ENCODE measurements around the gene HMBS.
A peak's percentile ranks its signal among the peaks of the same experiment; 100 is the strongest.

HMBS gene

DNA sequence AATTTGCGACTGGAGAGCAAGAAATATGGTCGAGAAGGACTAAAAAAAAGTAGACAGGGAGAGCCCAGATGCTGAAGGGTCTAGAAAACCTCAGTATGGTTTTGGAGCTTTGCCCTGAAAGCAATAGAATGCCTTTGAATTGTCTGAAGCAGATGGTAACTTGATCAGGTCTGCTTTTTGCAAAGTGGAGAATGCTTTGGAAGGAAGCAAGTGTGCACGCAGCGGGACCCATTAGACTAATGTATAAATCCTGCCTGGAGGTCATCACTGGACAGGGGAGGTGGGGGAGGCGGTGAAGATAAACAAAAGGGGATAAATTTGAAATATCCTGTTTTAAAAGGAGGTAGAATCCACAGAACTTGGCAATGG, 35.9 kb downstream of the HMBS start:
- H3K4me3 ChIP-seq (replicated peaks; ENCODE audit: insufficient read depth, low read length) = peak overlapping the region; percentile 41
- TF ChIP-seq GABPA (IDR thresholded peaks at IDR 0.05; ENCODE audit: low read depth) = no peak
- TF ChIP-seq REST (IDR thresholded peaks at IDR 0.05; ENCODE audit: insufficient replicate concordance, low read depth) = no peak
- TF ChIP-seq, protein P1, sequence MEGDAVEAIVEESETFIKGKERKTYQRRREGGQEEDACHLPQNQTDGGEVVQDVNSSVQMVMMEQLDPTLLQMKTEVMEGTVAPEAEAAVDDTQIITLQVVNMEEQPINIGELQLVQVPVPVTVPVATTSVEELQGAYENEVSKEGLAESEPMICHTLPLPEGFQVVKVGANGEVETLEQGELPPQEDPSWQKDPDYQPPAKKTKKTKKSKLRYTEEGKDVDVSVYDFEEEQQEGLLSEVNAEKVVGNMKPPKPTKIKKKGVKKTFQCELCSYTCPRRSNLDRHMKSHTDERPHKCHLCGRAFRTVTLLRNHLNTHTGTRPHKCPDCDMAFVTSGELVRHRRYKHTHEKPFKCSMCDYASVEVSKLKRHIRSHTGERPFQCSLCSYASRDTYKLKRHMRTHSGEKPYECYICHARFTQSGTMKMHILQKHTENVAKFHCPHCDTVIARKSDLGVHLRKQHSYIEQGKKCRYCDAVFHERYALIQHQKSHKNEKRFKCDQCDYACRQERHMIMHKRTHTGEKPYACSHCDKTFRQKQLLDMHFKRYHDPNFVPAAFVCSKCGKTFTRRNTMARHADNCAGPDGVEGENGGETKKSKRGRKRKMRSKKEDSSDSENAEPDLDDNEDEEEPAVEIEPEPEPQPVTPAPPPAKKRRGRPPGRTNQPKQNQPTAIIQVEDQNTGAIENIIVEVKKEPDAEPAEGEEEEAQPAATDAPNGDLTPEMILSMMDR (IDR thresholded peaks at IDR 0.05; ENCODE audit: insufficient read depth, low read length) = no peak
- no peak for TF ChIP-seq SPI1 (IDR thresholded peaks at IDR 0.05; ENCODE audit: borderline replicate concordance, low read depth)
- TF ChIP-seq POLR2AphosphoS5 (IDR thresholded peaks at IDR 0.05; ENCODE audit: low read depth) = no peak
- H3K27me3 ChIP-seq (ENCODE audit: insufficient read depth, poor library complexity, severe bottlenecking) = no peaks in the 10 kb centered on the region
- DNase-seq (ENCODE audit: low read depth in 1 of 2, low spot score in 1 of 2) = no peak
- peak overlapping the region; percentile 69 for H3K27ac ChIP-seq (replicated peaks)

GRCh38 chr11:119121008-119121810, 36.5 kb downstream of the HMBS start, which contains the start of gene HINFP:
Gene HINFP (plus strand): TSS chr11:119121580. CDS start chr11:119126945, 5,365 bp downstream.
- peak; percentile 99 to 100 for DNase-seq (ENCODE audit: low read depth in 1 of 2, low spot score in 1 of 2)
- Histone ChIP-seq H3K4me3 (replicated peaks; ENCODE audit: insufficient read depth, low read length) (peak within 1 kb of the TSS; percentile 94), H3K27me3 (ENCODE audit: insufficient read depth, poor library complexity, severe bottlenecking) (no peaks in the 10 kb centered on the region), H3K27ac (replicated peaks) (peak within 1 kb of the TSS; percentile 73)
- TF ChIP-seq GABPA (IDR thresholded peaks at IDR 0.05; ENCODE audit: low read depth) (peak; percentile 64; the same call in 1 of the 2 replicates), SPI1 (IDR thresholded peaks at IDR 0.05; ENCODE audit: borderline replicate concordance, low read depth) (peak; percentile 19; the same call in 1 of the 2 replicates), REST (IDR thresholded peaks at IDR 0.05; ENCODE audit: insufficient replicate concordance, low read depth) (no peak), POLR2AphosphoS5 (IDR thresholded peaks at IDR 0.05; ENCODE audit: low read depth) (peak; percentile 84)
- TF ChIP-seq, protein P1 (IDR thresholded peaks at IDR 0.05; ENCODE audit: insufficient read depth, low read length) = no peak

GRCh38 chr11:119121811-119122124, 37.1 kb downstream of the HMBS start:
- Histone ChIP-seq H3K27ac (replicated peaks) (peak overlapping the region; percentile 73), H3K4me3 (replicated peaks; ENCODE audit: insufficient read depth, low read length) (peak overlapping the region; percentile 94)
- TF ChIP-seq GABPA (IDR thresholded peaks at IDR 0.05; ENCODE audit: low read depth) = no peak
- TF ChIP-seq SPI1 (IDR thresholded peaks at IDR 0.05; ENCODE audit: borderline replicate concordance, low read depth) = no peak
- no peak for TF ChIP-seq REST (IDR thresholded peaks at IDR 0.05; ENCODE audit: insufficient replicate concordance, low read depth)

More at GRCh38 chr11:119121811-119122124, 37.1 kb downstream of the HMBS start:
- no peak for DNase-seq (ENCODE audit: low read depth in 1 of 2, low spot score in 1 of 2)
- no peaks in the 10 kb centered on the region for H3K27me3 ChIP-seq (ENCODE audit: insufficient read depth, poor library complexity, severe bottlenecking)

All from HL-60 (cell line).